Endodermal cell (in vitro differentiated cells): Measurements from ENCODE around the gene PTPRE. TPM values are rescaled to one million over a fixed set of nuclear protein-coding genes. Genes with fewer than 3 reads are reported as not detected.

Experiments
- DNase-seq: peaks from one replicate; pipeline ENCODE4 v3.0.0-alpha.2; 2017
- H3K27ac ChIP-seq: 2 replicates; pipeline ENCODE4 v1.5.1; 2013; ENCODE audit warnings: mild to moderate bottlenecking, low read depth, low read length, moderate library complexity
- H3K27me3 ChIP-seq: 2 replicates; pipeline ENCODE4 v1.6.1; 2013; ENCODE audit warnings: mild to moderate bottlenecking, low read length, moderate library complexity; ENCODE audit not compliant: insufficient read depth, control insufficient read depth, poor library complexity, severe bottlenecking
- H3K36me3 ChIP-seq: 2 replicates; pipeline ENCODE4 v1.7.0; 2013; ENCODE audit warnings: mild to moderate bottlenecking, low read length, moderate library complexity; ENCODE audit not compliant: control insufficient read depth, insufficient read depth
- H3K4me1 ChIP-seq: one replicate; pipeline ENCODE4 v1.7.0; 2013; ENCODE audit warnings: low read length; ENCODE audit not compliant: control insufficient read depth, insufficient read depth
- H3K4me3 ChIP-seq: 2 replicates; pipeline ENCODE4 v1.5.1; 2013; ENCODE audit warnings: mild to moderate bottlenecking, low read length, moderate library complexity
- H3K9ac ChIP-seq: 2 replicates; pipeline ENCODE4 v1.6.1; 2013; ENCODE audit warnings: mild to moderate bottlenecking, low read length, moderate library complexity; ENCODE audit not compliant: poor library complexity, severe bottlenecking; ENCODE audit errors: extremely low read depth
- H3K9me3 ChIP-seq: 2 replicates; pipeline ENCODE4 v1.6.1; 2013; ENCODE audit warnings: mild to moderate bottlenecking, low read length, moderate library complexity; ENCODE audit not compliant: control insufficient read depth
- H3K27ac Mint-ChIP-seq: 2 replicates; pipeline ENCODE4 v1.8.0; 2020; ENCODE audit warnings: mixed read lengths
- H3K27me3 Mint-ChIP-seq: 2 replicates; pipeline ENCODE4 v1.8.0; 2021; ENCODE audit warnings: mild to moderate bottlenecking, mixed read lengths; ENCODE audit not compliant: insufficient read depth
- H3K36me3 Mint-ChIP-seq: 2 replicates; pipeline ENCODE4 v1.8.0; 2020; ENCODE audit warnings: low read depth, mixed read lengths
- H3K4me1 Mint-ChIP-seq: 2 replicates; pipeline ENCODE4 v1.8.0; 2020; ENCODE audit warnings: mixed read lengths
- H3K4me3 Mint-ChIP-seq: 2 replicates; pipeline ENCODE4 v1.8.0; 2020; ENCODE audit warnings: mild to moderate bottlenecking, moderate library complexity, mixed read lengths
- H3K9me3 Mint-ChIP-seq: 2 replicates; pipeline ENCODE4 v1.8.0; 2020; ENCODE audit warnings: mild to moderate bottlenecking, mixed read lengths
- WGBS, 2 experiments: methylation state at CpG; one replicate each; pipeline versions ENCODE4 v1.1.5 to v1.1.7; 2013; ENCODE audit warnings: missing lambda C conversion rate in 2 of 2, mixed read lengths in 1 of 2; ENCODE audit not compliant: insufficient coverage in 1 of 2, insufficient read length in 1 of 2; 5-methylcytosine and 5-hydroxymethylcytosine counted together
- total RNA-seq, 2 donors: library from RNA; stranded (reverse); fragmentation: NEBNext Ultra II Directional in 1 of 2; extraction: Animal tissue kit (Norgen Biotek cat#: 25700) in 1 of 2; gene quantifications; 2 replicates in 1 of 2; 3 replicates in 1 of 2; pipeline ENCODE4 v1.2.1, GENCODE V29; 2021
- TF ChIP-seq, protein P1 (sequence below): fragments of 200-600 bp; sonication (generic); conservative IDR thresholded peaks from 2 replicates; pipeline ENCODE4 v1.5.0; 2021; ENCODE audit warnings: antibody characterized with exemption, mild to moderate bottlenecking

Gene PTPRE
- total RNA-seq, 2 donors from 2014 or later: 0.75 to 3.0 TPM

DNA sequence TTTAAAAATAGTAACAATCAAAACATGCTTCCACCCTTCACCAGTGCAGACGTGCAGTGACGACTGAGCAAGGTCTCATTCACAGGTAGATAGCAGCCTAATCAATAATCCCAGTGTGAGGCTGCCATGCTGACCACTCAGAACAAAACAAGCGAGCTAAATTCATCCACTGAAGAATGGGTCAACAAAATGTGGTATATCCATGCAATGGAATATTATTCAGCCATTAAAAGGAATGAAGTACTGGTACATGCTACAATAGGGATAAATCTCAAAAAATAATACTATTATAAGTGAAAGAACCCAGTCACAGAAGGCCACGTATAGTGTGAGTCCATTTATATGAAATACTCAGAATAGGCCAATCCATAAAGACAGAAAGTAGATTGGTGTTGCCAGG, 74.0 kb downstream of the PTPRE start:
- Histone ChIP-seq H3K4me1 (peaks cover 2% of the 10 kb centered on the region), H3K4me3 (no peak overlapping the region), H3K36me3 (no peaks in the 10 kb centered on the region), H3K9ac (no peak overlapping the region), H3K27me3 (no peaks in the 10 kb centered on the region), H3K27ac (no peak overlapping the region), H3K9me3 (no peaks in the 10 kb centered on the region)
- TF ChIP-seq, protein P1, sequence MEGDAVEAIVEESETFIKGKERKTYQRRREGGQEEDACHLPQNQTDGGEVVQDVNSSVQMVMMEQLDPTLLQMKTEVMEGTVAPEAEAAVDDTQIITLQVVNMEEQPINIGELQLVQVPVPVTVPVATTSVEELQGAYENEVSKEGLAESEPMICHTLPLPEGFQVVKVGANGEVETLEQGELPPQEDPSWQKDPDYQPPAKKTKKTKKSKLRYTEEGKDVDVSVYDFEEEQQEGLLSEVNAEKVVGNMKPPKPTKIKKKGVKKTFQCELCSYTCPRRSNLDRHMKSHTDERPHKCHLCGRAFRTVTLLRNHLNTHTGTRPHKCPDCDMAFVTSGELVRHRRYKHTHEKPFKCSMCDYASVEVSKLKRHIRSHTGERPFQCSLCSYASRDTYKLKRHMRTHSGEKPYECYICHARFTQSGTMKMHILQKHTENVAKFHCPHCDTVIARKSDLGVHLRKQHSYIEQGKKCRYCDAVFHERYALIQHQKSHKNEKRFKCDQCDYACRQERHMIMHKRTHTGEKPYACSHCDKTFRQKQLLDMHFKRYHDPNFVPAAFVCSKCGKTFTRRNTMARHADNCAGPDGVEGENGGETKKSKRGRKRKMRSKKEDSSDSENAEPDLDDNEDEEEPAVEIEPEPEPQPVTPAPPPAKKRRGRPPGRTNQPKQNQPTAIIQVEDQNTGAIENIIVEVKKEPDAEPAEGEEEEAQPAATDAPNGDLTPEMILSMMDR: no peak
- H3K4me1 Mint-ChIP-seq: peaks cover 11% of the 10 kb centered on the region
- H3K9me3 Mint-ChIP-seq: peaks cover 10% of the 10 kb centered on the region
- WGBS, 2 experiments: 85 to 93% methylated on average over 4 of the region's 4 CpGs
- no peaks in the 10 kb centered on the region for H3K27me3 Mint-ChIP-seq
- no peaks in the 10 kb centered on the region for H3K36me3 Mint-ChIP-seq
- no peak overlapping the region for H3K27ac Mint-ChIP-seq
- DNase-seq: peak; percentile 0
- no peak overlapping the region for H3K4me3 Mint-ChIP-seq

DNA sequence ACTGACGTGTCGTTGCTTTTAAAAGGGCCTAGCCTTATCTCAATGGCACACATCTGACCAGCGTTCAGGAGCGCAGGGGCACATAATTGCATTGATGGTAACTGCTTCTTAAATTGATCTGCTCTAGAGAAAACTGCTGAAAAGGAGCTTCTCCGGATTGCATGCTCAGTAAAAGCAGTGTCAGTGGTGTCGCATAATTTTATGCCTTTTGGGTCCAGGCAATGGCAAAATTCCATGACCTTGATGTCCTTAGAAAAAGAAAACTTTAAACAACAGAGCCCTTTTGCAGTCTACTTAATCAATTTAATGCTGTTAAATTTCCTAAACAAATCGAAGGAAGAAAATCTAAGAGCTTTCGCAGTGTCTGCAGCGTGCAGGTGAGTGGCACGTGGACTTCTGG, 75.7 kb downstream of the PTPRE start:
- no peaks in the 10 kb centered on the region for H3K27me3 Mint-ChIP-seq
- DNase-seq: no peak
- no peaks in the 10 kb centered on the region for H3K36me3 Mint-ChIP-seq
- H3K9me3 Mint-ChIP-seq: peaks cover 10% of the 10 kb centered on the region
- WGBS, 2 experiments: 85 to 91% methylated on average over 10 of the region's 10 CpGs
- H3K4me1 Mint-ChIP-seq: no peaks in the 10 kb centered on the region
- no peak overlapping the region for H3K4me3 Mint-ChIP-seq
- Histone ChIP-seq H3K4me1 (no peaks in the 10 kb centered on the region), H3K27me3 (no peaks in the 10 kb centered on the region), H3K9ac (no peak overlapping the region), H3K4me3 (no peak overlapping the region), H3K36me3 (no peaks in the 10 kb centered on the region), H3K27ac (no peak overlapping the region), H3K9me3 (no peaks in the 10 kb centered on the region)
- TF ChIP-seq, protein P1: no peak
- H3K27ac Mint-ChIP-seq: no peak overlapping the region

DNA sequence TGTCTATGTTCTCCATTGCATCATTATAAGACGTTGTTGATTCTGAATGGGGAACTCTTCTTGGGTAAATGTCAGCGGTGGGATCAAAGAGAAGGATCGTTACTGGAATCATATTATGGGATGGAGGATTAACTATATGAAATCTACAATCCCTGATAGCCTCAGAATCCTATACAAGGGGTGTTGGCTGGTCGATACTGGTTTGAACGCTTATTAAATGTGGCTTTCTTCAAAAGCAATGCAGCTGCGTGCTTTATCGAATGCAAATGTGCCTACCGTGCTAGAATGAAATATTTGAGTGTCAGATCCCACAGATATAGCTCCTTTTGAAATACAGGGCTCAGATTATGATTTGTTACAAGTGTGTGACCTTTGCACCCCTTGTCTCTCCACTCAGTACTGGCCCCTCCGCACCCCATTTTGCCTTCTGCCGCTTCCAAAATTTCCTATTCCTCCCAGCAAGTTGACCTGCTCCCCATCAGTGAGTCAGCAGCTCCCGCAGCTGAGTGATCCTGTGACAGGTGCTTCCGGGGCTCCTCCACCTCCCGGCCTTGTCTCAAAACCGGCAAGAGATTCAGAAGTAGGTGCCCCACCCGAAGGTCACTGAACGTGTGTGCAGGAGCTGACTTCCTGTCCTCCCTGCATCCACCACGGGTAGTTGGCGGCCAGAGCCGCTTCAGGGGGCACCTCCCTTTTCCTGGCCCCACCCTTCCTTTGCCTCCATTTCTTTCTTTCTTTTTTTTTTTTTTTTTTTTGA, 76.6 kb downstream of the PTPRE start:
- DNase-seq: no peak
- H3K9ac ChIP-seq: no peak overlapping the region
- no peaks in the 10 kb centered on the region for H3K27me3 Mint-ChIP-seq

More for the DNA sequence above, 76.6 kb downstream of the PTPRE start:
- 92 to 94% methylated on average over 16 to 19 of the region's 19 CpGs for WGBS, 2 experiments
- H3K4me1 ChIP-seq: no peaks in the 10 kb centered on the region
- H3K4me3 Mint-ChIP-seq: no peak overlapping the region
- no peaks in the 10 kb centered on the region for H3K36me3 Mint-ChIP-seq
- H3K4me3 ChIP-seq: no peak overlapping the region
- H3K9me3 ChIP-seq: no peaks in the 10 kb centered on the region
- no peak overlapping the region for H3K27ac ChIP-seq
- peaks cover 10% of the 10 kb centered on the region for H3K9me3 Mint-ChIP-seq
- H3K4me1 Mint-ChIP-seq: no peaks in the 10 kb centered on the region
- no peaks in the 10 kb centered on the region for H3K36me3 ChIP-seq
- H3K27ac Mint-ChIP-seq: no peak overlapping the region
- TF ChIP-seq, protein P1: no peak
- H3K27me3 ChIP-seq: no peaks in the 10 kb centered on the region
